Endothelial cell of umbilical vein (primary cell): ENCODE data around the gene AGAP2.

Experiments used
- CTCF ChIP-seq, 2 donors: IDR thresholded peaks; 1 replicate in 1 of 2; 2 replicates in 1 of 2; pipeline ENCODE4 v1.5.1; 2011; ENCODE audit warnings: low read length in 2 of 2, mild to moderate bottlenecking in 2 of 2, moderate library complexity in 2 of 2, control low read depth in 1 of 2, inconsistent platforms in 1 of 2, low read depth in 1 of 2; ENCODE audit not compliant: insufficient read depth in 1 of 2; ENCODE audit errors: extremely low read depth in 1 of 2
- EZH2 ChIP-seq: IDR thresholded peaks from 2 replicates; pipeline ENCODE4 v1.6.1; 2012; ENCODE audit warnings: borderline replicate concordance, low read depth, mild to moderate bottlenecking, moderate library complexity, low read length, inconsistent platforms; ENCODE audit not compliant: severe bottlenecking
- FOS ChIP-seq: IDR thresholded peaks from 2 replicates; pipeline ENCODE4 v1.6.1; 2011; ENCODE audit warnings: mild to moderate bottlenecking, low read length, moderate library complexity, borderline replicate concordance; ENCODE audit not compliant: insufficient read depth
- GATA2 ChIP-seq: IDR thresholded peaks from 2 replicates; pipeline ENCODE4 v1.7.0; 2011; ENCODE audit warnings: low read depth, mild to moderate bottlenecking, moderate library complexity, mixed read lengths, low read length; ENCODE audit not compliant: insufficient read length, insufficient read depth
- JUN ChIP-seq: IDR thresholded peaks from 2 replicates; pipeline ENCODE4 v1.6.1; 2011; ENCODE audit warnings: borderline replicate concordance, low read depth; ENCODE audit not compliant: insufficient read length, insufficient read depth
- MAX ChIP-seq: IDR thresholded peaks from 2 replicates; pipeline ENCODE4 v1.6.1; 2011; ENCODE audit not compliant: insufficient read depth, insufficient read length
- MYC ChIP-seq: IDR thresholded peaks from one replicate; pipeline ENCODE4 v1.6.1; 2011; ENCODE audit warnings: mild to moderate bottlenecking, low read depth, low read length
- POLR2A ChIP-seq: IDR thresholded peaks from 2 replicates; pipeline ENCODE4 v1.6.1; 2012; ENCODE audit warnings: low read depth, mild to moderate bottlenecking, control low read depth, low read length
- POLR2AphosphoS5 ChIP-seq: IDR thresholded peaks from 2 replicates; pipeline ENCODE4 v1.6.1; 2012; ENCODE audit warnings: low read depth, mild to moderate bottlenecking, control low read depth, low read length, moderate library complexity; ENCODE audit not compliant: insufficient read depth

DNA sequence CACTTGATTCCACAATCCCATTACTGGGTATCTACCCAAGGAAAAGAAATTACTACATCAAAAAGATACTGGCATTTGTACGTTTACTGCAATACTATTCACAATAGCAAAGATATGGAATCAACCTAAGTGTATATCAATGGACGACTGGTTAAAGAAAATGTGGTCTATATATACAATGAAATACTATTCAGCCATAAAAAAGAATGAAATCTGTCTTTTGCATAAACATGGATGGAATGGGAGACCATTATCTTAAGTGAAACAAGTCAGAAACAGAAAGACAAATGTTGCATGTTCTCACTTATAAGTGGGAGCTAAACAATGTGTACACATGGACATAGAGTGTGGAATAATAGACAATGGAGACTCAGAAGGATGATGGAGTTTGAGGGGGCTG is 49.6 kb downstream of the AGAP2 start:
- no peak for TF ChIP-seq FOS
- TF ChIP-seq CTCF (IDR thresholded peaks at IDR 0.05; ENCODE audit: extremely low read depth in 1 of 2, insufficient read depth in 1 of 2, low read depth in 1 of 2, low read length in 2 of 2): no peak
- TF ChIP-seq POLR2A: no peak
- TF ChIP-seq POLR2AphosphoS5: no peak
- TF ChIP-seq EZH2: no peak
- TF ChIP-seq JUN: no peak
- TF ChIP-seq MAX: no peak
- no peak for TF ChIP-seq MYC
- no peak for TF ChIP-seq GATA2
